SK-N-MC (cell line): ENCODE data around the gene ADGRA1.

ENCODE experiments used
- EZH2 ChIP-seq: fragments of 200-600 bp; sonication (generic); IDR thresholded peaks from one replicate; pipeline ENCODE4 v1.6.1; 2017; ENCODE audit warnings: antibody characterized with exemption
- POLR2AphosphoS5 ChIP-seq: IDR thresholded peaks from 2 replicates; pipeline ENCODE4 v1.6.1; 2012; ENCODE audit warnings: mild to moderate bottlenecking, low read depth, low read length, borderline replicate concordance

GRCh38 chr10:133113847-133114246 is 26.1 kb downstream of the ADGRA1 start:
- TF ChIP-seq POLR2AphosphoS5, result no peak
- TF ChIP-seq EZH2, result no peak
